Activated CD4-positive, alpha-beta T cell treated with anti-CD3 and anti-CD28 coated beads for 1 hour (primary cell): Measurements from ENCODE around the gene ESYT3.

Source experiments
- DNase-seq: peaks from one replicate; pipeline ENCODE4 v3.0.0-alpha.2; 2020

Gene ESYT3

DNA sequence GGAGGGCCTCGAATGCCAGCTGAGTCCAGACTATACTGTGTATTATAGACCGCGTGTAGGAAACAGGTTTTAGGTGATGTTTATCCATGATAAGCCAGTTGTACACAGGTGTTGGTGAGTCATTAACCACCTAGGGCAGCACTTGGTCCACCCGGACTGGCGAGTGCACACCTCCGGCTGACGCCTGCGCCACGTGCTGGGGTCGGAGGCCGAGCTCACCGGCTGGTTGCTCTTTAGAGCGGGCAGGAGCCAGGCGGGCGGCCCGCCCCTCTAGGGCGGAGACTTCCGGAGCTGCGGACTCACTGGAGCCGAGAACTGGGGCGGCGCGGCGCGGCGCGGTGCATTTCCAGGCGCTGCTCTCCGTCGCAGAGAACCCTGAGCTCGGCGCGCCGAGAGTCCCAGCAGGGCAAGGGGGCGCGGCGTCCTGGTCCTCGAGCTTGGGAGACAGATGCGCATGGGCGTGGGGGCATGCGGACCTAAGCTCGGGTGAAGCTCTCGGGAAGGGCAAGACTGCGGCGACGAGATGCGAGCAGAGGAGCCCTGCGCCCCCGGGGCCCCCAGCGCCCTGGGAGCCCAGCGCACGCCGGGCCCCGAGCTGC lies at the start of gene ESYT3:
Gene ESYT3 (plus strand): TSS at position 341 of the 599 bp plus-strand sequence. CDS start 183 bp downstream, at position 524.
- no peak for DNase-seq

GRCh38 chr3:138384976-138385375 lies 49.4 kb upstream of the ESYT3 start:
- no peak for DNase-seq

DNA sequence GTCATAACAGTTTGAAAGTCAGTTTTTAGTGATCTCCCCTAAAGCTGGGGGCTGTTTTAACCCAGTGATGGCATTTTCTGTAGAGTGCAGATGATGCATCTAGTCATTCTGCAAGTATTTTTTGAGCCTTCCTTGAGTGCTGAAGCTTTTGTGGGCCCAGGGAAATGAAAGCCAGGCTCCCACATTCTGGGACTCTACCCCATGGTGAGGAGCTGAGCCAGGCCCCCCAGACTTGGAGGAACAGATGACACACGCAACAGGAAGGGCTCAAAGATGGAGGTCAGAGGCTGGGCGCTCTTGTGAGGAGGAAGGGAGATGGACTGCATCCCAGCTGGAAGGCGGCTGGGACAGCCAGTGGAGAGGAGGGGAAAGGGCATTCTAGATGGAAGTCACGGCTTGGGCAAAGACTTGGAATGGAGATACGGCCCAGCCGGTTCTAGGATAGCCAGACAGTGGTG lies 45.2 kb upstream of the ESYT3 start:
- DNase-seq = no peak

GRCh38 chr3:138389841-138390581 lies 44.4 kb upstream of the ESYT3 start:
- no peak for DNase-seq

- no peak for DNase-seq
These were observed 43.9 kb upstream of the ESYT3 start for GRCh38 chr3:138390582-138390932.

GRCh38 chr3:138394156-138394555 lies 40.3 kb upstream of the ESYT3 start:
- DNase-seq = no peak

DNA sequence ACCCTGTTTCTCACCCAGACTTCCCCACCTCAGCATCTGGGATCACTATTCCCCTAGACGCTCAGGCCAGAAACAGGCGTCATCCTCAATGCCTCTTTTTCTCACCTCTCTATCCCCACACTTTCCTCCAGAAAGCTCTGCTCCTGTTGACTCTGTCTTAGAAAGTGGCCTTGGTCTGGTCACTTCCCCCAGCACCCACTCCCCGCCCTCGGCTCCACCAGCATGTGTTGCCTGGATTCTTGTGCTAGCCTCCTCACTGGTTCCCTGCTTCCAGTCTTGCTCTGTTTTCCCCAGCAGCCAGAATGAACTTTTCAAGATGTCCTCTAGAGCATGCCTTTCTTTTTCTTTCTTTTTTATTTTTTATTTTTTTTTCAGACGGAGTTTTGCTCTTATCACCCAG lies 39.7 kb upstream of the ESYT3 start:
- no peak for DNase-seq

GRCh38 chr3:138395865-138396751 lies 38.3 kb upstream of the ESYT3 start:
- DNase-seq = no peak

DNA sequence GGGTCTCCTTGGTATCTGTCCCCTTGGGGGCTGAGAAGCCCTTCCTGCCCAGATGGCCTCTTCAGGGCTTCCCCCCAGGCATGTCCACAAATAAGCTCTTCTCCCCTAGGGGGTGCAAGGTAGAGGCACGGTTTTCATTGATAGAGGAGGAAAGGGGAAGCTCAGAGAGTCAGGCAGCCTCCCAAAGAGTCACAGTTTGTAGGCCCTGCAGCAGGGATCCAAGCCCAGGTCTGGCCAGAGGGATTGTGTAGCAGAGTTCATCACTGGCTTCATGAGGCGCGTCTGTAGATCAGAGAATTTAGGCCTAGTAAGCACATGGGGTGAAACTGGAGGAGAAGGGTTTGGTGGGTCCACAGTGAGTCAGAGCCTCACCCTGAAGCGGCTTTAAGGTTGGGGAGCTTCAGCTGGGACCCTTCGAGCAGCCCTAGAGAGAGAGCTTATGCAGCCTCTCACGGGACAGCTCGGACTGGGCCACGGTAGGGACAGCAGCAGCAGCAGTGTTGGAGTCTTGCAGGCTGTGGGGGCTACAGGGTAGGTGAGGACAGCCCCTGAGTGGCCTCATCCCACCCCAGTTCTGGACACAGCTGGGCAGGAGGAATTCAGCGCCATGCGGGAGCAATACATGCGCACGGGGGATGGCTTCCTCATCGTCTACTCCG lies 37.5 kb upstream of the ESYT3 start:
- DNase-seq = no peak

- no peak for DNase-seq
These were observed 36.4 kb upstream of the ESYT3 start for GRCh38 chr3:138397983-138398382.

DNA sequence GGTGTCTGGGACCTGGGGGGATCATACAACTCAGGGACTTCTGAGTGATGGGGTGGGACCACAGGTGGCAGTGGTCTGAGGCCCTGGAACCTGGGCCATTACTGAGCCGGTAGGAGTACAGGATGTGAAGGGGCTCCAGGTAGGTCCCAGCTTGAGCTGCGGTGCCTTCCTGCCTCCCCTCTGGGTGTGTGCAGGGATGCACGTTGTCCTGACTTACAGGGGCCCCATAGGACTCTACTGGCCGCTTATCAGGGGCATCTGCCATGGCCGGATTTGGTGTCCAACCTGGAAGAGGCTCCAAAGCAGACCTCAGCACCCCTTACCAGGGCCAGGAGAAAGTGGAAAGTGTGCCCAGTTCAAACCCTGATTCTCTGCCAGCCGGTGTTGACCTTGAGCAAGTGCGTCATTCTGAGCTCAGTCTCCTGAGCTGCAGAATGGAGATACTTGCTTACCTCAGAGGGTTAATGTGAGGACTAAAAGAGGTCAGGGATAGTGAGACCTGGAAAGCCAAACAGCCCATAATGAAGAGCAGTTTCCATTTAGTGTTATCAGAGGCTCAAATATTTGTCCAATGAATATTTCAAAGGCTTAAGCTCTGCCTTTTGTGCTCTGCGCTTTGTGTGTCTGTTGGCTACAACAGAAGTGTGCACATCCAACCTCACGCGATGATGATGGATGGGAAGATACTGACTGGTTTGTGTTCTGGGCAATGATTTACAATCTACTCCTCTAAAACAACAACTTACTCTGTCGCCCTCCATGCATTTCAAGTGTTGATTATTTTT lies 35.4 kb upstream of the ESYT3 start:
- DNase-seq = no peak

GRCh38 chr3:138399766-138400165 lies 34.6 kb upstream of the ESYT3 start:
- DNase-seq = no peak

- DNase-seq = no peak
These were observed 33.8 kb upstream of the ESYT3 start for GRCh38 chr3:138400651-138401070.

GRCh38 chr3:138401834-138402233 lies 32.6 kb upstream of the ESYT3 start:
- DNase-seq = no peak

- no peak for DNase-seq
These were observed 30.3 kb upstream of the ESYT3 start for GRCh38 chr3:138404121-138404520.

- no peak for DNase-seq
These were observed 29.4 kb upstream of the ESYT3 start for GRCh38 chr3:138405001-138405400.

- DNase-seq = no peak
These were observed 28.9 kb upstream of the ESYT3 start for GRCh38 chr3:138405486-138405885.

GRCh38 chr3:138406606-138407005 lies 27.8 kb upstream of the ESYT3 start:
- DNase-seq = no peak

- DNase-seq = no peak
These were observed 27.0 kb upstream of the ESYT3 start for GRCh38 chr3:138407236-138407907.

GRCh38 chr3:138408751-138409570 lies 25.5 kb upstream of the ESYT3 start:
- DNase-seq = no peak
